Ovary (tissue), 3 donors: ENCODE data around the gene LYST.

Source experiments
- CTCF ChIP-seq, 3 donors: fragments of 450-650 bp in 2 of 3; fragments of 200-600 bp in 1 of 3; IDR thresholded peaks; one replicate each; pipeline versions ENCODE4 v1.5.1 to v1.8.0; 2016 to 2022; ENCODE audit warnings: antibody characterized with exemption in 3 of 3, mild to moderate bottlenecking in 1 of 3
- POLR2A ChIP-seq: fragments of 450-650 bp; IDR thresholded peaks from one replicate; pipeline ENCODE4 v1.6.1; 2017; ENCODE audit warnings: antibody characterized with exemption, mild to moderate bottlenecking, moderate library complexity
- donor health status: DM: no; HTN: no; CAD: no.

- TF ChIP-seq CTCF (IDR thresholded peaks at IDR 0.05) (no peak), POLR2A (no peak)
Observed at GRCh38 chr1:235872270-235872669, 5.6 kb upstream of the LYST start.
